Endodermal cell (in vitro differentiated cells): ENCODE measurements around the gene LAMTOR1. TPM values are rescaled to one million over a fixed set of nuclear protein-coding genes. Genes with fewer than 3 reads are reported as not detected.
"Not testable (repeated sequence)": the region's sequence is repeated elsewhere in the genome, so short reads cannot be mapped to it uniquely, and the experiment has no call there.

ENCODE experiments used
- DNase-seq: peaks from one replicate; pipeline ENCODE4 v3.0.0-alpha.2; 2017
- H3K27ac ChIP-seq: 2 replicates; pipeline ENCODE4 v1.5.1; 2013; ENCODE audit warnings: mild to moderate bottlenecking, low read depth, low read length, moderate library complexity
- H3K27me3 ChIP-seq: 2 replicates; pipeline ENCODE4 v1.6.1; 2013; ENCODE audit warnings: mild to moderate bottlenecking, low read length, moderate library complexity; ENCODE audit not compliant: insufficient read depth, control insufficient read depth, poor library complexity, severe bottlenecking
- H3K36me3 ChIP-seq: 2 replicates; pipeline ENCODE4 v1.7.0; 2013; ENCODE audit warnings: mild to moderate bottlenecking, low read length, moderate library complexity; ENCODE audit not compliant: control insufficient read depth, insufficient read depth
- H3K4me1 ChIP-seq: one replicate; pipeline ENCODE4 v1.7.0; 2013; ENCODE audit warnings: low read length; ENCODE audit not compliant: control insufficient read depth, insufficient read depth
- H3K4me3 ChIP-seq: 2 replicates; pipeline ENCODE4 v1.5.1; 2013; ENCODE audit warnings: mild to moderate bottlenecking, low read length, moderate library complexity
- H3K9ac ChIP-seq: 2 replicates; pipeline ENCODE4 v1.6.1; 2013; ENCODE audit warnings: mild to moderate bottlenecking, low read length, moderate library complexity; ENCODE audit not compliant: poor library complexity, severe bottlenecking; ENCODE audit errors: extremely low read depth
- H3K9me3 ChIP-seq: 2 replicates; pipeline ENCODE4 v1.6.1; 2013; ENCODE audit warnings: mild to moderate bottlenecking, low read length, moderate library complexity; ENCODE audit not compliant: control insufficient read depth
- H3K27ac Mint-ChIP-seq: 2 replicates; pipeline ENCODE4 v1.8.0; 2020; ENCODE audit warnings: mixed read lengths
- H3K27me3 Mint-ChIP-seq: 2 replicates; pipeline ENCODE4 v1.8.0; 2021; ENCODE audit warnings: mild to moderate bottlenecking, mixed read lengths; ENCODE audit not compliant: insufficient read depth
- H3K36me3 Mint-ChIP-seq: 2 replicates; pipeline ENCODE4 v1.8.0; 2020; ENCODE audit warnings: low read depth, mixed read lengths
- H3K4me1 Mint-ChIP-seq: 2 replicates; pipeline ENCODE4 v1.8.0; 2020; ENCODE audit warnings: mixed read lengths
- H3K4me3 Mint-ChIP-seq: 2 replicates; pipeline ENCODE4 v1.8.0; 2020; ENCODE audit warnings: mild to moderate bottlenecking, moderate library complexity, mixed read lengths
- H3K9me3 Mint-ChIP-seq: 2 replicates; pipeline ENCODE4 v1.8.0; 2020; ENCODE audit warnings: mild to moderate bottlenecking, mixed read lengths
- whole genome bisulfite sequencing, 2 experiments: methylation state at CpG; one replicate each; pipeline versions ENCODE4 v1.1.5 to v1.1.7; 2013; ENCODE audit warnings: missing lambda C conversion rate in 2 of 2, mixed read lengths in 1 of 2; ENCODE audit not compliant: insufficient coverage in 1 of 2, insufficient read length in 1 of 2; 5-methylcytosine and 5-hydroxymethylcytosine counted together
- total RNA-seq, 2 donors: library from RNA; stranded (reverse); fragmentation: NEBNext Ultra II Directional in 1 of 2; extraction: Animal tissue kit (Norgen Biotek cat#: 25700) in 1 of 2; gene quantifications; 2 replicates in 1 of 2; 3 replicates in 1 of 2; pipeline ENCODE4 v1.2.1, GENCODE V29; 2021
- TF ChIP-seq, protein P1 (sequence below): fragments of 200-600 bp; sonication (generic); conservative IDR thresholded peaks from 2 replicates; pipeline ENCODE4 v1.5.0; 2021; ENCODE audit warnings: antibody characterized with exemption, mild to moderate bottlenecking

LAMTOR1 gene
- total RNA-seq, 2 donors from 2014 or later: 92.0 to 104 TPM

DNA sequence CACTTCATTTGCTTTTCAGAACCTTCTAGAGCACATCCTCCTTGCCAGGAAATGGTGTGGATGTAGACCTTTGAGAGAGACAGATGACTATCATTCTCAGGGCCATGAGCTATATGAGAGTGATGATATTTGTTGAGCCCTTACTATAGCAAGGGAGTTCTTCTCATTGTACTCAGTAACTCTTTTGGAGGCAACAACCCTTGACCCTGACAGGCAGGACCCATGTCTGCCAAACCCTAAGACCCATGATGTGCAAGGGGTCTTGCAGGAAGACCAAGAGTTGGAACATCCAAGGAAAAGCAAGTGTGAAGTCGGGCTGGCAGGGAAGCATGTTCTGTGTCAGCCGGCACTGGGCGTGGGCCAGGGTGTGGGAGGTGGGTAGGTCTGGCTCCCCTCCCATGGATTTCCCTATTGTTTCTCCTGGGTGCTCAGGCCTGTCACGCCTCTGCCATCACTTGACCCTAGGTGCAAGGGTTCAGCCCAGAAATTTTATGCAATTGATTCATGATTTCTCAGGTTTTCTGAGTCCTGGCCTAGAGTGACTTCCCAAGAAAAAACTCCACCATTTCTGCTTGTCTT is 33.7 kb upstream of the LAMTOR1 start:
- H3K27me3 Mint-ChIP-seq: peaks cover 33% of the 10 kb centered on the region
- H3K9me3 Mint-ChIP-seq: no peaks in the 10 kb centered on the region
- DNase-seq: no peak
- Histone ChIP-seq H3K36me3 (no peaks in the 10 kb centered on the region), H3K27ac (no peak overlapping the region), H3K27me3 (peaks cover 23% of the 10 kb centered on the region), H3K9me3 (no peaks in the 10 kb centered on the region), H3K9ac (no peak overlapping the region), H3K4me3 (no peak overlapping the region), H3K4me1 (no peaks in the 10 kb centered on the region)
- H3K4me3 Mint-ChIP-seq: no peak overlapping the region
- H3K27ac Mint-ChIP-seq: no peak overlapping the region
- 98 to 100% methylated on average over 3 to 4 of the region's 4 CpGs for WGBS, 2 experiments
- no peaks in the 10 kb centered on the region for H3K4me1 Mint-ChIP-seq
- no peaks in the 10 kb centered on the region for H3K36me3 Mint-ChIP-seq
- TF ChIP-seq, protein P1, sequence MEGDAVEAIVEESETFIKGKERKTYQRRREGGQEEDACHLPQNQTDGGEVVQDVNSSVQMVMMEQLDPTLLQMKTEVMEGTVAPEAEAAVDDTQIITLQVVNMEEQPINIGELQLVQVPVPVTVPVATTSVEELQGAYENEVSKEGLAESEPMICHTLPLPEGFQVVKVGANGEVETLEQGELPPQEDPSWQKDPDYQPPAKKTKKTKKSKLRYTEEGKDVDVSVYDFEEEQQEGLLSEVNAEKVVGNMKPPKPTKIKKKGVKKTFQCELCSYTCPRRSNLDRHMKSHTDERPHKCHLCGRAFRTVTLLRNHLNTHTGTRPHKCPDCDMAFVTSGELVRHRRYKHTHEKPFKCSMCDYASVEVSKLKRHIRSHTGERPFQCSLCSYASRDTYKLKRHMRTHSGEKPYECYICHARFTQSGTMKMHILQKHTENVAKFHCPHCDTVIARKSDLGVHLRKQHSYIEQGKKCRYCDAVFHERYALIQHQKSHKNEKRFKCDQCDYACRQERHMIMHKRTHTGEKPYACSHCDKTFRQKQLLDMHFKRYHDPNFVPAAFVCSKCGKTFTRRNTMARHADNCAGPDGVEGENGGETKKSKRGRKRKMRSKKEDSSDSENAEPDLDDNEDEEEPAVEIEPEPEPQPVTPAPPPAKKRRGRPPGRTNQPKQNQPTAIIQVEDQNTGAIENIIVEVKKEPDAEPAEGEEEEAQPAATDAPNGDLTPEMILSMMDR: no peak

DNA sequence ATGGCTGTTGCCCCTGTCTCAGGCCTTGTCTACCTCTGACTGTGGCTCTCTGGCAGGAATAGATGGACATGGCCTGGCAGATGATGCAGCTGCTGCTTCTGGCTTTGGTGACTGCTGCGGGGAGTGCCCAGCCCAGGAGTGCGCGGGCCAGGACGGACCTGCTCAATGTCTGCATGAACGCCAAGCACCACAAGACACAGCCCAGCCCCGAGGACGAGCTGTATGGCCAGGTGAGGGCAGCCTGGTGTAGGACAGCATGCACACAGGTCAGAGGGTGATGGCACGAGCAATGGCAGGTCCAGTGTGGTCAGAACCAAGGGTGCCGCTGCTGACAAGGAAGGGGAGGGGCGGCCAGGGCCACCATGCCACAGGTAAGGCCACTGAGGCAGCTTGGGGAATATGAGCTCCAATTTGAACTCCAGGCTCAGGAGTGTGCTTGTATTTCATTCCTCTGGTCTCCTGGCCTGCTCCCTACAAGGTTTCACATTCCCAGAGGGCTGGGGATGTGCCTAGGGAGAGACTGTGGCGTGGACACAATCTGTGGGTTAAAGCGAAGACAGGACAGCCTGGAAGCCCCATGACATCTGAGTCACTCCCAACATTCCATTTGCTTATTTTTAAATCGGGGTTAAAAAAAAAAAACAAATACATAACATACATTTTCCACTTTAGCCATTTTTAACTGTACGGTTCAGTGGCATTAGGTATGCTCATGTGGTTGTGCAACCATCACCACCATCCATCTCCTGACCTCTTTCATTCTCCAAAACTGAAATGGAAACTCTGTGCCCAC is 33.0 kb upstream of the LAMTOR1 start:
- Histone ChIP-seq H3K9ac (no peak overlapping the region), H3K27ac (no peak overlapping the region), H3K4me1 (no peaks in the 10 kb centered on the region), H3K4me3 (no peak overlapping the region), H3K36me3 (no peaks in the 10 kb centered on the region), H3K27me3 (peaks cover 29% of the 10 kb centered on the region), H3K9me3 (no peaks in the 10 kb centered on the region)
- peaks cover 33% of the 10 kb centered on the region for H3K27me3 Mint-ChIP-seq
- TF ChIP-seq, protein P1: no peak
- H3K9me3 Mint-ChIP-seq: no peaks in the 10 kb centered on the region
- WGBS, 2 experiments: 87 to 93% methylated on average over 8 to 14 of the region's 14 CpGs
- DNase-seq: no peak
- H3K36me3 Mint-ChIP-seq: no peaks in the 10 kb centered on the region
- H3K4me1 Mint-ChIP-seq: no peaks in the 10 kb centered on the region
- H3K27ac Mint-ChIP-seq: no peak overlapping the region
- H3K4me3 Mint-ChIP-seq: no peak overlapping the region

DNA sequence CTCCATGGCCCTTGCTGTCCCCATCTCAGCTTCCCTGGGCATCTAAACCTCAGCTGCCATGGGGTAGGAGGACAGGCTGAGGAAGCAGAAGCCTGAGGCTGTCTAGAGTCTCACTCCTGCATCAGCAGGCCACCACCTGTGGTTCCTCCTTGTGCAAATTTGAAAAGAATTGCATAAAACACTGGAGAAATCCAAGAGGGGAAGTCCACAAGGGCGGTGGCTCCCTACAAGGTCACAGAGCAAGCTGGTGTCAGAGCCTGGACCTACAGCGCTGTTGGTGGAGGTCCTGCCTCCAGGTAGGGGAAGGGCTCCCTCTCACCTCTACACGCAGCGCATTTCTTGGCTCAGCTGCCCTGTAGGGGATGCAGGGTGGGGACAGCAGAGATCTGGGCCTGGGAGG is 32.4 kb upstream of the LAMTOR1 start, which contains the start of gene FOLR3:
Gene FOLR3, plus strand, starts transcription at position 253 of the 400 bp plus-strand sequence. CDS start 228 bp downstream, outside the sequence.
- H3K4me3 ChIP-seq, H3K36me3 Mint-ChIP-seq, H3K4me1 ChIP-seq, H3K4me3 Mint-ChIP-seq, H3K27ac ChIP-seq, H3K27ac Mint-ChIP-seq, DNase-seq, H3K9me3 ChIP-seq, H3K4me1 Mint-ChIP-seq, H3K9me3 Mint-ChIP-seq, H3K9ac ChIP-seq, H3K36me3 ChIP-seq: not testable (repeated sequence)
- 94 to 99% methylated on average over 3 to 4 of the region's 4 CpGs for WGBS, 2 experiments
- peaks cover 31% of the 10 kb centered on the region for H3K27me3 ChIP-seq
- peaks cover 34% of the 10 kb centered on the region for H3K27me3 Mint-ChIP-seq
